Measurements from ENCODE around the gene C3orf49. TPM values are rescaled to one million over a fixed set of nuclear protein-coding genes. Genes with fewer than 3 reads are reported as not detected.
A peak's percentile ranks its signal among the peaks of the same experiment; 100 is the strongest.

The C3orf49 gene
- total RNA-seq, 4 donors from 2014 or later, result not detected

DNA sequence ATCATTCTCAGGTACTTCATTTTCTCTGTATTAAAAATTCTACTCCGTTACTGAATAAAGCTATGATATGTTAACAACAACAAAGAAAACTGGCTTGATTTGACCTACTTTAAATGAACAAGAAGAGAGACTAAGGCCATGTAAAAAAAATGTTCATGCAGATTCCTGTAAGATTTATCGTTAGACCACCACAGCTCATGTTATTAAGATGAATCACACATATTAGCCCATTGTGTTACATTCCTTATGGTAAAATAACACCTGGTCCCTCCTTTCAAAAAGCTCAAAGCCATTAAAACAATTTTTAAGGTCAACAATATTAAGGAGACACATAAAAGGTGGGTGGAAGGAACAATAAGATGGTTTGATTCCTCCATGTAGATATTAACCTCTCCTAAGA is 38.2 kb downstream of the C3orf49 start:
- TF ChIP-seq POLR2A (IDR thresholded peaks at IDR 0.05), result no peak
- TF ChIP-seq, protein P1, sequence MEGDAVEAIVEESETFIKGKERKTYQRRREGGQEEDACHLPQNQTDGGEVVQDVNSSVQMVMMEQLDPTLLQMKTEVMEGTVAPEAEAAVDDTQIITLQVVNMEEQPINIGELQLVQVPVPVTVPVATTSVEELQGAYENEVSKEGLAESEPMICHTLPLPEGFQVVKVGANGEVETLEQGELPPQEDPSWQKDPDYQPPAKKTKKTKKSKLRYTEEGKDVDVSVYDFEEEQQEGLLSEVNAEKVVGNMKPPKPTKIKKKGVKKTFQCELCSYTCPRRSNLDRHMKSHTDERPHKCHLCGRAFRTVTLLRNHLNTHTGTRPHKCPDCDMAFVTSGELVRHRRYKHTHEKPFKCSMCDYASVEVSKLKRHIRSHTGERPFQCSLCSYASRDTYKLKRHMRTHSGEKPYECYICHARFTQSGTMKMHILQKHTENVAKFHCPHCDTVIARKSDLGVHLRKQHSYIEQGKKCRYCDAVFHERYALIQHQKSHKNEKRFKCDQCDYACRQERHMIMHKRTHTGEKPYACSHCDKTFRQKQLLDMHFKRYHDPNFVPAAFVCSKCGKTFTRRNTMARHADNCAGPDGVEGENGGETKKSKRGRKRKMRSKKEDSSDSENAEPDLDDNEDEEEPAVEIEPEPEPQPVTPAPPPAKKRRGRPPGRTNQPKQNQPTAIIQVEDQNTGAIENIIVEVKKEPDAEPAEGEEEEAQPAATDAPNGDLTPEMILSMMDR (IDR thresholded peaks at IDR 0.05), result no peak
- intact Hi-C loops (cut with DNase I; ENCODE audit: low total_unique reads), result no loop called here
- no peaks in the 10 kb centered on the region for H3K36me3 ChIP-seq
- no peak overlapping the region for H3K27ac ChIP-seq
- no peak for DNase-seq
- H3K4me1 ChIP-seq, result peaks cover 0 to 1% of the 10 kb centered on the region in 2 donors
- no peaks in the 10 kb centered on the region for H3K9me3 ChIP-seq
- H3K27me3 ChIP-seq, result no peaks in the 10 kb centered on the region
- H3K4me3 ChIP-seq, result no peak overlapping the region

- H3K9me3 ChIP-seq, result no peaks in the 10 kb centered on the region
- intact Hi-C loops (cut with DNase I; ENCODE audit: low total_unique reads), result no loop called here
- H3K36me3 ChIP-seq, result no peaks in the 10 kb centered on the region
- H3K4me3 ChIP-seq, result no peak overlapping the region
- DNase-seq, result no peak
- H3K27me3 ChIP-seq, result no peaks in the 10 kb centered on the region
- no peak overlapping the region for H3K27ac ChIP-seq
- peaks cover 0 to 4% of the 10 kb centered on the region in 2 donors for H3K4me1 ChIP-seq
- TF ChIP-seq, protein P1 (IDR thresholded peaks at IDR 0.05), result no peak
- TF ChIP-seq POLR2A (IDR thresholded peaks at IDR 0.05), result no peak
Observed at GRCh38 chr3:63860776-63861175, 41.7 kb downstream of the C3orf49 start.

DNA sequence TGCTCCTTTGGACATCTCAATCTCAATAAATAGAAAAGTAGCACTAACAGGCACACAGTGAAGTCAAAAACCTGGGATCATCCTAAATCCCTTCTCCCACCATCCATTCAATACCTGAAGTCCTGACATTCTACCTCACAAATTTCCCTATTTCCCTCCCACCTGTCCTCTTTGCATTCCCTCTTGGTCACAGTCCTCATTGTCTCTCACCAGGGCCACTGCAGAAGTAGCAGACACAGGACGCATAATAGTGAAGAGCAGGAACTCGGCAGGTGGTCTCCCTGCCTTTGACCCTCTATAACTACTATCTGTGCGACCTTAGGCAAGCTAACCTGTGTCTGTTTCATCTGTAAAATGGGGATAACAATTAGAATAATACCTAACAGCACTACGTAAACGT is 42.2 kb downstream of the C3orf49 start:
- intact Hi-C loops (cut with DNase I; ENCODE audit: low total_unique reads), result no loop called here

DNA sequence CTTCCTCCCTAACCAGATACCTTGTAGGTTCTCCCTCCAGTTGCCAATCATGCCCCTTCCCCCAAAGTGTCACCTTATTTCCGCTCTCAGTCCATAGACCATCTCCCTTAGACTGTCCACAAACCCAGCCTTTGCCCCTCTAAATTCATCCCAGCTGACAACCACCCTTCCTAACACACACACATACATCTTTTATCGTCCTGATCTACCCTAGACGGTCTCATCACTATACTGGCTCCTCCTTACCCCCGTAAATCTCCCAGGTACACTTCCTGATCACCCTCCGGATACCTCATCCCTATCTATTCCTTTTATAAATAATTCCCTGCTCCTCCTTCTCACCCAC is 43.7 kb downstream of the C3orf49 start:
- intact Hi-C loops (cut with DNase I; ENCODE audit: low total_unique reads), result no loop called here
- no peak for TF ChIP-seq POLR2A (IDR thresholded peaks at IDR 0.05)
- TF ChIP-seq, protein P1 (IDR thresholded peaks at IDR 0.05), result no peak
- Histone ChIP-seq H3K4me3 (peak overlapping the region; percentile 90 to 98), H3K4me1 (peaks cover 0 to 4% of the 10 kb centered on the region in 2 donors), H3K9me3 (no peaks in the 10 kb centered on the region), H3K36me3 (no peaks in the 10 kb centered on the region), H3K27me3 (no peaks in the 10 kb centered on the region), H3K27ac (peak overlapping the region; percentile 88 to 90)
- DNase-seq, result no peak

More for the DNA sequence above, 42.2 kb downstream of the C3orf49 start:
- H3K4me3 ChIP-seq, result no peak overlapping the region
- no peaks in the 10 kb centered on the region for H3K27me3 ChIP-seq
- no peak for TF ChIP-seq POLR2A (IDR thresholded peaks at IDR 0.05)
- TF ChIP-seq, protein P1 (IDR thresholded peaks at IDR 0.05), result no peak
- peaks cover 0 to 4% of the 10 kb centered on the region in 2 donors for H3K4me1 ChIP-seq
- no peaks in the 10 kb centered on the region for H3K9me3 ChIP-seq
- no peak for DNase-seq
- no peaks in the 10 kb centered on the region for H3K36me3 ChIP-seq
- no peak overlapping the region for H3K27ac ChIP-seq

- H3K27me3 ChIP-seq, result no peaks in the 10 kb centered on the region
- H3K4me1 ChIP-seq, result peaks cover 0 to 4% of the 10 kb centered on the region in 2 donors
- no peaks in the 10 kb centered on the region for H3K36me3 ChIP-seq
- TF ChIP-seq, protein P1 (IDR thresholded peaks at IDR 0.05), result no peak
- TF ChIP-seq POLR2A (IDR thresholded peaks at IDR 0.05), result peak in 1 of 2 donors; percentile 13
- intact Hi-C loops (cut with DNase I; ENCODE audit: low total_unique reads), result no loop called here
- peak within 1 kb of the TSS; percentile 90 to 98 for H3K4me3 ChIP-seq
- H3K27ac ChIP-seq, result peak within 1 kb of the TSS; percentile 88 to 90
- no peaks in the 10 kb centered on the region for H3K9me3 ChIP-seq
- DNase-seq, result peak; percentile 58 to 72
Observed at GRCh38 chr3:63863150-63864007, 44.3 kb downstream of the C3orf49 start, which contains the start of the genes ATXN7 and THOC7. ATXN7 (plus strand) TSS chr3:63863867; CDS start chr3:63912599, 48,732 bp downstream. THOC7 (minus strand) TSS chr3:63863805; CDS start chr3:63863790, 15 bp downstream.

Measured in uterus (tissue), 4 donors.